Stimulated activated CD4-positive, alpha-beta T cell treated with anti-CD3 and anti-CD28 coated beads, Interleukin-15, amount 100 ng/mL, for 24 hours (primary cell): ENCODE data around the gene SPDYE8.
"Not testable (repeated sequence)": the region's sequence is repeated elsewhere in the genome, so short reads cannot be mapped to it uniquely, and the experiment has no call there.

Experiments used
- DNase-seq: peaks from one replicate; pipeline ENCODE4 v3.0.0-alpha.2; 2020

Gene SPDYE8

GRCh38 chr7:73029666-73030065, at the start of gene SPDYE8:
Gene SPDYE8, minus strand, starts transcription at chr7:73029766. Its CDS starts 1,800 bp downstream, at chr7:73027966.
- not testable (repeated sequence) for DNase-seq

GRCh38 chr7:73057811-73058210, 28.2 kb upstream of the SPDYE8 start, which contains the start of gene SPDYE11:
Gene SPDYE11, minus strand, starts transcription at chr7:73057911. Its CDS starts 1,800 bp downstream, at chr7:73056111.
- DNase-seq, result not testable (repeated sequence)

DNA sequence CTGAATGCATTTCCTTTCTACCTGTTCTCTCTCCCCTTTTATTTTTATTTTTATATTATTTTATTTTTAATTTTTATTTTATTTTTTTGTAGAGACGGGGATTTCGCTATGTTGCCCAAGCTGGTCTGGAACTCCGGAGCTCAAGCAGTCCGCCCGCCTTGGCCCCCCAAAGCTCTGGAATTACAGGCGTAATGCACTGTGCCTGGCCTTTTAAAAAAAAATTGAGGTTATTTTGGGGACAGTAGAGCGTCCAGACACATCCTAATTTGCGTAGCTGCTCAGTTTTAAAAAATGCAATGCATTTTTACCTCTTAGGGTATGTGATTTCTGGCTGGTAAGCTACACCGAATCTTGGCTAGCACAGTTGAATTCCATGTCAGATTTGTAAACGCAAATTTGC, 23.1 kb downstream of the SPDYE8 start:
- peak; percentile 4 for DNase-seq

GRCh38 chr7:73005693-73006447, 23.7 kb downstream of the SPDYE8 start:
- DNase-seq, result peak; percentile 92

- peak; percentile 81 for DNase-seq
These were observed 24.2 kb downstream of the SPDYE8 start for GRCh38 chr7:73005356-73005692.

GRCh38 chr7:72997887-72998468, 31.6 kb downstream of the SPDYE8 start:
- DNase-seq, result not testable (repeated sequence)

DNA sequence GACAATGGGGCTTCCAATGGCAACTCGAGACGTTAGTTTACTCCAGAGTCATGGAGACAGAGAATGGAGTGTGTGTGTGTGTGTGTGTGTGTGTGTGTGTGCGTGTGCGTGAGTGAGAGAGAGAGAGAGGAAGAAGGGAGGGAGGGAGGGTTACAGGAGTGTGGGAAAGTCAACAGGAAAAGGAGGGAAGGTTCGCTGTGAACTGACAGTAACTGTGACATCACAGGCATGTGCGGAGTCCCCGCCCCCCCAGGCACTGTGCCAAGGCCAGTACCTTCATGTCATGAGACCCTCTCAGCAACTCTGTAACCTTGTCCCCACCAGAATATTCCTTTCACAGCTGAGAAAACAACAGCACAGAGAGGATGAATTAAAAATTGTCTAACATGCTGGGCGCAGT, 32.1 kb downstream of the SPDYE8 start:
- not testable (repeated sequence) for DNase-seq

DNA sequence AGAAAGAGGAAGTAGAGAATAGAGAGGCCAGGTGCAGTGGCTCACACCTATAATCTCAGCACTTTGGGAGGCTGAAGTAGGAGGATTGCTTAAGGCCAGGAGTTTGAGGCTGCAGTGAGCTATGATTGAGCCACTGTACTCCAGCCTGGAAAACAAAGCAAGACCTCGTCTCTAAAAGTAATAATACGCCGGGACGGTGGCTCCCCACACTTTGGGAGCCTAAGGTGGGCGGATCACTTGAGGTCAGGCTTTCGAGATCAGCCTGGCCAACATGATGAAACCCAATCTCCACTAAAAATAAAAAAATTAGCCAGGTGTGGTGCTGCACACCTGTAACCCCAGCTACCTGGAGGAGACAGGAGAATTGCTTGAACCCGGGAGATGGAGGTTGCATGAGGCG, 34.1 kb downstream of the SPDYE8 start:
- DNase-seq, result not testable (repeated sequence)

- not testable (repeated sequence) for DNase-seq
These were observed 39.2 kb downstream of the SPDYE8 start for GRCh38 chr7:72990146-72990913.

- not testable (repeated sequence) for DNase-seq
These were observed 47.5 kb downstream of the SPDYE8 start for GRCh38 chr7:72982084-72982483.

GRCh38 chr7:72980382-72980781, 49.2 kb downstream of the SPDYE8 start:
- DNase-seq, result not testable (repeated sequence)

- DNase-seq, result not testable (repeated sequence)
These were observed 53.1 kb downstream of the SPDYE8 start for GRCh38 chr7:72976434-72976833.

- not testable (repeated sequence) for DNase-seq
These were observed 53.8 kb downstream of the SPDYE8 start for GRCh38 chr7:72975656-72976286.

DNA sequence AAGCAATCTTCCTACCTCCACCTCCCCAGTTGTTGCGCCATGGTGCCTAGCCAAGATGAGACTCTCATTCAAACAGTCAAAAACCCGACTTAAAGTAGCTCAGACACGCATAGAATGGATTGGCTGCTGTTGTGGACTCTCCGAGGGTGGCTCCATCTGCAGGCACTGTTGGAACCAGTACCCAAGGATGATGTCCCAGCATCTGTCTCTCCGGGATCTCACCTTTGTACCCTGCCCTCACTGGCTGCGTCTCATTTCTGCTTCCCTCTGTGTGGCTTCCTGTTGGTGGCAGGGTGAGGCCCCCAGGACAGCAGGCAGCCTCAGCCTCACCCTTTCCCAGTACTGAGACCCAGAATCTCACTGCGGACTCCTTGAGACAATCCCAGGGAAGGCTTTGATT, 54.8 kb downstream of the SPDYE8 start:
- DNase-seq, result not testable (repeated sequence)

DNA sequence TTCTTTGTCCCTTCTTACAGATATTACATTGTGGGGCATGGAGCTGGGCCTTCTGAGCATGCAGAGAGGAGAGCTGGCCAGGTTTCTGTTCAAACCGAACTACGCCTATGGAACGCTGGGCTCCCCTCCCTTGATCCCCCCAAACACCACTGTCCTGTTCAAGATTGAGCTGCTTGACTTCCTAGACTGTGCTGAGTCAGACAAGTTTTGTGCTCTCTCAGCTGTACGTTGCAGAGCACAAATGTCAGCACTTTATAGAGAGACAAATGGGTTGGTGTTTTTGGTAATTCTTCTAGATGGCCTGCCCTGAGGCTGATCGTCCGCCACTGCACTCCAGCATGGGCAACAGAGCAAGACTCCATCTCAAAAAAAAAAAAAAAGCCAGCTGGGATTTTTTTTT, 58.1 kb downstream of the SPDYE8 start:
- DNase-seq, result not testable (repeated sequence)
